Chondrocyte (in vitro differentiated cells): Measurements from ENCODE around the gene CEACAM5. TPM values are rescaled to one million over a fixed set of nuclear protein-coding genes. Genes with fewer than 3 reads are reported as not detected.

Experiments
- DNase-seq: peaks from one replicate; pipeline ENCODE4 v3.0.0; 2021; ENCODE audit warnings: mixed read lengths, low spot score
- H3K27ac Mint-ChIP-seq: one replicate; pipeline ENCODE4 v1.8.0; 2021; ENCODE audit warnings: mild to moderate bottlenecking, moderate library complexity, mixed read lengths; ENCODE audit not compliant: unreplicated experiment
- H3K27me3 Mint-ChIP-seq: 2 replicates; pipeline ENCODE4 v1.8.0; 2021; ENCODE audit warnings: low read depth, mixed read lengths
- H3K36me3 Mint-ChIP-seq: 2 replicates; pipeline ENCODE4 v1.8.0; 2021; ENCODE audit warnings: low read depth, mixed read lengths
- H3K4me1 Mint-ChIP-seq: 2 replicates; pipeline ENCODE4 v1.8.0; 2021; ENCODE audit warnings: low read depth, mild to moderate bottlenecking, mixed read lengths
- H3K4me3 Mint-ChIP-seq: one replicate; pipeline ENCODE4 v1.8.0; 2021; ENCODE audit warnings: mild to moderate bottlenecking, moderate library complexity, mixed read lengths; ENCODE audit not compliant: unreplicated experiment
- H3K9me3 Mint-ChIP-seq: 2 replicates; pipeline ENCODE4 v1.8.0; 2021; ENCODE audit warnings: low read depth, mixed read lengths
- total RNA-seq: library from RNA; stranded (reverse); gene quantifications from 3 replicates; pipeline ENCODE4 v1.2.1, GENCODE V29; 2021
- TF ChIP-seq, protein P1 (sequence below): fragments of 200-600 bp; sonication (generic); IDR thresholded peaks from 2 replicates; pipeline ENCODE4 v1.5.0; 2021; ENCODE audit warnings: antibody characterized with exemption, mild to moderate bottlenecking, moderate library complexity

The CEACAM5 gene
- total RNA-seq, 1 donor from 2014 or later: not detected

DNA sequence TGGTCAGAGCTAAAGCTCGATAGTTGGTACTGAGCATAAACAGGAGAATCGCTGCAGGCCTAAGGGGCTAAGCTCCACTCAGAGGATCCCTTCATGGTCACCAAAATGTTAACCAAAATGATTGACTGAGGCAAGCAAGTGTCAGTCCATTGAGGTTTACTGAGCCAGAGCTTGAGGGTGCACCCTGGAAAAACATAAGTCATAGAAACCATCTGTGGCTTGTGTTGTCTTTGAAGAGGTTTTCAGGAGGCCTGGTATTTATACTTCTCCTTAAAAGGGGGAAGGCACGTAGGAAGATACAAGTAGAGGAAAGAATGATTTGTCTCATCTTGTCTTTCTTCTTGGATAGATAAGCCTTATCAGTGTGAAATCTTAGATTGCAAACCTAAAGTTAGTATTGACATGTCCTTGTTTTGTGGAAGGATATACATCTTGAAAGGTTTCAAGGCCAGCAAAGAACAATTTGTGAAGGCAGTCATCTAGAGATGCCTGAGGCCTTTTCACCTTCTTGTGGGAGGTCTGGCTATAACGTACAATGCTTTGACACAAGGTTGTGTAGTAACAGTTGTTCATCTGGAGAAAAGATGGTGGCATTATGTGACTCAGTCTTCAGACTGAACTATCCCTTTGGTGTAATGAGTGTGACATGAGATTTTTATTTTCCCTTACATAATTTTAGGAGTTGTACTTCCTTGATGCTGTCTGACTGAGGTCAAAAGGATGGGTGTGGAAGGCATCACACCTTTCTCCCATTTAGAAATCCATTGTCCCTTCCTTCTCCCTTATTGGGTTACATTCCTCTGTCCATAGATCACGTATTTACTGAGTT, 32.2 kb downstream of the CEACAM5 start:
- Mint-ChIP-seq H3K9me3 (no peaks in the 10 kb centered on the region), H3K4me3 (no peak overlapping the region), H3K27me3 (peaks cover 39% of the 10 kb centered on the region), H3K36me3 (no peaks in the 10 kb centered on the region), H3K4me1 (no peaks in the 10 kb centered on the region), H3K27ac (no peak overlapping the region)
- TF ChIP-seq, protein P1, sequence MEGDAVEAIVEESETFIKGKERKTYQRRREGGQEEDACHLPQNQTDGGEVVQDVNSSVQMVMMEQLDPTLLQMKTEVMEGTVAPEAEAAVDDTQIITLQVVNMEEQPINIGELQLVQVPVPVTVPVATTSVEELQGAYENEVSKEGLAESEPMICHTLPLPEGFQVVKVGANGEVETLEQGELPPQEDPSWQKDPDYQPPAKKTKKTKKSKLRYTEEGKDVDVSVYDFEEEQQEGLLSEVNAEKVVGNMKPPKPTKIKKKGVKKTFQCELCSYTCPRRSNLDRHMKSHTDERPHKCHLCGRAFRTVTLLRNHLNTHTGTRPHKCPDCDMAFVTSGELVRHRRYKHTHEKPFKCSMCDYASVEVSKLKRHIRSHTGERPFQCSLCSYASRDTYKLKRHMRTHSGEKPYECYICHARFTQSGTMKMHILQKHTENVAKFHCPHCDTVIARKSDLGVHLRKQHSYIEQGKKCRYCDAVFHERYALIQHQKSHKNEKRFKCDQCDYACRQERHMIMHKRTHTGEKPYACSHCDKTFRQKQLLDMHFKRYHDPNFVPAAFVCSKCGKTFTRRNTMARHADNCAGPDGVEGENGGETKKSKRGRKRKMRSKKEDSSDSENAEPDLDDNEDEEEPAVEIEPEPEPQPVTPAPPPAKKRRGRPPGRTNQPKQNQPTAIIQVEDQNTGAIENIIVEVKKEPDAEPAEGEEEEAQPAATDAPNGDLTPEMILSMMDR: no peak
- no peak for DNase-seq

DNA sequence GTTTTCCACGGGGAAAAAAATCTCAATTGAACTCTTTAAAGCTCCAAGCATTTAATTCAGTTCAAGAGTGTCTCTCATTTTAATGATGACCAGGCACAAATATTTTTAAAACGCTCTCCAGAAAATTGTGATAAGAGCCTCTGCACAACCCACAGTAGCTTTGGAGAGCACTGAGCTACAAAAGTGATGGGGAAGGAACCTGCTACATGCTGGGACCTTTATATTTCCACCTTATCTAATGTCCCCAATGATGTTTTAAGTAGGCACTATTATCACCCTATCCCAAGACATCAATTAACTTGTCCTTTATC, 32.8 kb downstream of the CEACAM5 start:
- Mint-ChIP-seq H3K4me1 (no peaks in the 10 kb centered on the region), H3K36me3 (no peaks in the 10 kb centered on the region), H3K27ac (no peak overlapping the region), H3K4me3 (no peak overlapping the region), H3K27me3 (peaks cover 39% of the 10 kb centered on the region), H3K9me3 (no peaks in the 10 kb centered on the region)
- DNase-seq: no peak
- TF ChIP-seq, protein P1: no peak

DNA sequence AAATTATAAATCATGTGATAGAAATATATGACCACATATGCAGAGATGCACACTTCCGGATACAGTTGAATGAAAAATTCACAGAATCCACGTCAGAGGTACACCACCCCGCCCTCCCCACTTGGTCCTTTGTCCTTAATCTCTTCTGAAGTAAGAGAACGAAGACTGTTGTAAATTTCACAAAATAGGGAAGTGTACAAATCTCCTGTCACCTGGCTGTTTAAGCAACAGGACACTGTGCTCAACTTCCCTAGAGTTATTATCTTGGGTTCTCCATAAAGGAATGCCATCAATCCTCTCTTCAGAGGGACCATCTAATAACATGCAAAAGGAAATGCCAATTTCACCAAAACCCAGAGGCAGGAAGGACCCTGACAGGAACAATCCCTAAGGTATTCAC, 36.4 kb downstream of the CEACAM5 start:
- H3K4me1 Mint-ChIP-seq: no peaks in the 10 kb centered on the region
- no peaks in the 10 kb centered on the region for H3K9me3 Mint-ChIP-seq
- H3K36me3 Mint-ChIP-seq: no peaks in the 10 kb centered on the region
- no peak overlapping the region for H3K4me3 Mint-ChIP-seq
- TF ChIP-seq, protein P1: no peak
- H3K27ac Mint-ChIP-seq: no peak overlapping the region
- peaks cover 53% of the 10 kb centered on the region for H3K27me3 Mint-ChIP-seq
- DNase-seq: no peak

DNA sequence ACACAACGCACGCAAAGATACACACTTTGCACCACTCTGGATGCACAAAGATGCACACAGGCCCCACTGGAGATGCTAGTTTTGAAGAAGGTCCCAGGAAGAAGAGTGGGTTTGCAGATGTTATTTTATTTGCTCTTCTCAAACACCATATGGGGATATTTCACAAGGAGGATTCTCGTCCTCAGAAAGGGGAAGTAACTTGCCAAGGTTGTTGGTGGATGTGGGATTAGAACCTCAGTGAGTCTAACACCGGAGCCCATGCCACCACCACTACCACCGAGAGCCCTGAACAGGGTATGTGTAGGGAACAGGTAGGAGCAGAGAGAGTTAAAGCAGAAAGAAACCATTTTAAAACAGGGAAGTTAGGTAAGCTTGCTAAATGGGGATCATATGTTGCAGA, 37.3 kb downstream of the CEACAM5 start:
- TF ChIP-seq, protein P1: no peak
- no peak for DNase-seq
- peaks cover 51% of the 10 kb centered on the region for H3K27me3 Mint-ChIP-seq
- no peaks in the 10 kb centered on the region for H3K36me3 Mint-ChIP-seq
- H3K4me3 Mint-ChIP-seq: no peak overlapping the region
- H3K27ac Mint-ChIP-seq: no peak overlapping the region
- no peaks in the 10 kb centered on the region for H3K9me3 Mint-ChIP-seq
- H3K4me1 Mint-ChIP-seq: no peaks in the 10 kb centered on the region

DNA sequence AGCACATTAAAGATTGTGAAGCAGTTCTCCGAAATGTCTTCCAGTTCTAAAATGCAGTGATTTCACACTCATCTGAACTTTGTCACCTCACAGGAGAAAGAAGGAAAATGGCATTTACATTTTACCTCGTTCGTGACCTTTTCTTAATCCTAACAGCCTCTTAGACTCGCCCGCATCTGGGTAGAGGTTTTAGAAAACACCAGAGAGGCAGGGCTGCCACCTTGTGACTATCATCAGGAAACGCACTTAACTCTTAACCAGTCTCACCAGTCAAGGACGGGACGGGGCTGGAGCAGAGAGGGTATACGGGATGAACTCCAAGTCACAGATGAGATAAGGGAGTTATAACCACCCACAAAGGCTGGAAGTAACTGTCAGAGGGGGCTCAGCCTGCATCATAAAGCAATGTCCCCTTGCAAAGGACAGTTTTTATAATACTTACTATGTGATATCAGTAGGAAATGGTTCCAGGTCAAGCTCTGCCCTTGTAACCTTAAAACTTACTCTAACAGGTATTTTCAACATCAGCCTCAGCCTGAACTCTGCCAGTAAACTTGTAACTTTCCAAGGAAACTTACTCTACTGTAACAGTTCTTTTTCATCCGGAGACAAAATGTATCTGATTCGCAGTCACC, 38.3 kb downstream of the CEACAM5 start:
- Mint-ChIP-seq H3K4me3 (no peak overlapping the region), H3K36me3 (no peaks in the 10 kb centered on the region), H3K27ac (no peak overlapping the region), H3K4me1 (no peaks in the 10 kb centered on the region), H3K27me3 (peaks cover 55% of the 10 kb centered on the region), H3K9me3 (no peaks in the 10 kb centered on the region)
- no peak for DNase-seq
- TF ChIP-seq, protein P1: peak; percentile 75
